ENCODE data around the gene UBE2QL1.

DNA sequence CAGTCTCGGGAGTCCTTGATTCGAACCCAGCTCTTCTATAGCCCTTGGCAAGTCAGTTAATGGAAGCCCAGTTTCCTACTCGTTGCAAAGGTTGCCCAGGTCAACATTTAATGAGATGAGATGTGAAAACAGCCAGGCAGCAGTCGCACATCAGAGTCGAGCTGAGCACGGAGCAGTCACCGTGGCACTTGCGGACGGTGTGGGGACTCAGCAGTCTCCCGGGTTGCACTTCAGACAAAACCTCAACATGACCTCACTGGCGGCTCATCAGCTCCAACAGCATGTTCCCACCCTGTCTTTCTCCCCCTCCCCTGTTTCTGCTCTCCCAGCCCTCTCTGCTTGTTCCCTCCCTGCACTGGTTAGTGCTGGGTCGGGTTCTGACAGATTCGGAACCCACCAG is 35.8 kb downstream of the UBE2QL1 start:
- TF ChIP-seq, protein P1, sequence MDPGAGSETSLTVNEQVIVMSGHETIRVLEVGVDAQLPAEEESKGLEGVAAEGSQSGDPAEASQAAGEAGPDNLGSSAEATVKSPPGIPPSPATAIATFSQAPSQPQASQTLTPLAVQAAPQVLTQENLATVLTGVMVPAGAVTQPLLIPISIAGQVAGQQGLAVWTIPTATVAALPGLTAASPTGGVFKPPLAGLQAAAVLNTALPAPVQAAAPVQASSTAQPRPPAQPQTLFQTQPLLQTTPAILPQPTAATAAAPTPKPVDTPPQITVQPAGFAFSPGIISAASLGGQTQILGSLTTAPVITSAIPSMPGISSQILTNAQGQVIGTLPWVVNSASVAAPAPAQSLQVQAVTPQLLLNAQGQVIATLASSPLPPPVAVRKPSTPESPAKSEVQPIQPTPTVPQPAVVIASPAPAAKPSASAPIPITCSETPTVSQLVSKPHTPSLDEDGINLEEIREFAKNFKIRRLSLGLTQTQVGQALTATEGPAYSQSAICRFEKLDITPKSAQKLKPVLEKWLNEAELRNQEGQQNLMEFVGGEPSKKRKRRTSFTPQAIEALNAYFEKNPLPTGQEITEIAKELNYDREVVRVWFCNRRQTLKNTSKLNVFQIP (CRISPR knock-in tag; IDR thresholded peaks at IDR 0.05; ENCODE audit: borderline replicate concordance, low read depth) = no peak
- TF ChIP-seq, protein P2, sequence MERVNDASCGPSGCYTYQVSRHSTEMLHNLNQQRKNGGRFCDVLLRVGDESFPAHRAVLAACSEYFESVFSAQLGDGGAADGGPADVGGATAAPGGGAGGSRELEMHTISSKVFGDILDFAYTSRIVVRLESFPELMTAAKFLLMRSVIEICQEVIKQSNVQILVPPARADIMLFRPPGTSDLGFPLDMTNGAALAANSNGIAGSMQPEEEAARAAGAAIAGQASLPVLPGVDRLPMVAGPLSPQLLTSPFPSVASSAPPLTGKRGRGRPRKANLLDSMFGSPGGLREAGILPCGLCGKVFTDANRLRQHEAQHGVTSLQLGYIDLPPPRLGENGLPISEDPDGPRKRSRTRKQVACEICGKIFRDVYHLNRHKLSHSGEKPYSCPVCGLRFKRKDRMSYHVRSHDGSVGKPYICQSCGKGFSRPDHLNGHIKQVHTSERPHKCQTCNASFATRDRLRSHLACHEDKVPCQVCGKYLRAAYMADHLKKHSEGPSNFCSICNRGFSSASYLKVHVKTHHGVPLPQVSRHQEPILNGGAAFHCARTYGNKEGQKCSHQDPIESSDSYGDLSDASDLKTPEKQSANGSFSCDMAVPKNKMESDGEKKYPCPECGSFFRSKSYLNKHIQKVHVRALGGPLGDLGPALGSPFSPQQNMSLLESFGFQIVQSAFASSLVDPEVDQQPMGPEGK (CRISPR knock-in tag; IDR thresholded peaks at IDR 0.05; ENCODE audit: borderline replicate concordance) = no peak
- no peak for TF ChIP-seq ZNF8 (CRISPR knock-in tag; IDR thresholded peaks at IDR 0.05)
- TF ChIP-seq ZFP30 (CRISPR knock-in tag; IDR thresholded peaks at IDR 0.05) = no peak
